OCI-LY7 (cell line): Measurements from ENCODE around the gene CLCA4.

Experiments
- CTCF ChIP-seq: fragments of 200-600 bp; sonication (generic); conservative IDR thresholded peaks from 2 replicates; pipeline ENCODE4 v1.5.1; 2014; ENCODE audit warnings: mild to moderate bottlenecking, antibody characterized with exemption, low read length, moderate library complexity, mixed read lengths
- EZH2phosphoT487 ChIP-seq: fragments of 200-600 bp; sonication (generic); IDR thresholded peaks from 2 replicates; pipeline ENCODE4 v1.6.1; 2018; ENCODE audit warnings: low read depth, borderline replicate concordance, mild to moderate bottlenecking, mixed run types, antibody characterized with exemption, low read length, moderate library complexity, mixed read lengths

DNA sequence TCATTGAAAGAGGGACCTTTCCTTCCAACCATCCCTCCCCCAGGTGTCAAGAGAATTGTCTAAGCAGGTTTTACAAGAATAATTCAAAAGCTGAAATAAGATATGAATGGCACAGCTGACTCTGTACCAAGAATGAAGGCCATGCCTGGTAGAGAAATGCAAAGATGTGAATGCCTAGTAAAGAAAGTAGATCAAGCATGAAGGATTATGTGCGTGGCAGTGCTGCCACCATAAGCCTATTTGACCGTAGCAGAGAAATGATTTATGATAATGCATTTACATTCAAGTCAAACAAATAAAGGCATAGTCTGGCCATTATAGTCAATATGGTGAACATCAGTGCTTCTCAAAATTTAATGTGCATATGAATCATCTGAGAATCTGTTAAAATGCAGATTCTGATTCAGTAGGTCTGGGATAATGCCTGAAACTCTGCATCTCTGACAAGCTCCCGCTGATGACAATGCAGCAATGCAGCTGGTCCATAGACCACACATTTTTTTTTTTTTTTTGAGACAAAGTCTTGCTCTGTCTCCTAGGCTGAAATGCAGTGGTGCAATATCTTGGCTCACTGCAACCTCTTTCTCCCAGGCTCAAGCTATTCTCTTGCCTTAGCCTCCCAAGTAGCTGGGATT lies 16.6 kb upstream of the CLCA4 start:
- no peak for TF ChIP-seq CTCF
- TF ChIP-seq EZH2phosphoT487, result no peak
